GM21367 (cell line): Measurements from ENCODE around the gene PFKFB4.

ENCODE experiments used
- ATAC-seq: cut with Tn5 transposase; IDR thresholded peaks from one replicate; pipeline ENCODE4 v1.9.1; 2021; ENCODE audit not compliant: unreplicated experiment

PFKFB4 gene

GRCh38 chr3:48585411-48585810, 28.8 kb upstream of the PFKFB4 start:
- no peak for ATAC-seq

GRCh38 chr3:48584836-48585235, 28.2 kb upstream of the PFKFB4 start:
- ATAC-seq: no peak

- ATAC-seq: no peak
Measured at GRCh38 chr3:48581621-48582481, 25.2 kb upstream of the PFKFB4 start.

GRCh38 chr3:48576647-48577046, 20.0 kb upstream of the PFKFB4 start:
- ATAC-seq: no peak

GRCh38 chr3:48575366-48575765, 18.8 kb upstream of the PFKFB4 start:
- no peak for ATAC-seq

- no peak for ATAC-seq
Measured at GRCh38 chr3:48573973-48574585, 17.5 kb upstream of the PFKFB4 start.

- ATAC-seq: no peak
Measured at GRCh38 chr3:48572517-48572916, 15.9 kb upstream of the PFKFB4 start.

- ATAC-seq: no peak
Measured at GRCh38 chr3:48571938-48572337, 15.3 kb upstream of the PFKFB4 start.

- no peak for ATAC-seq
Measured at GRCh38 chr3:48569808-48570450, 13.3 kb upstream of the PFKFB4 start.

GRCh38 chr3:48569400-48569799, 12.8 kb upstream of the PFKFB4 start:
- ATAC-seq: no peak

GRCh38 chr3:48568476-48568875, 11.9 kb upstream of the PFKFB4 start:
- ATAC-seq: no peak

- no peak for ATAC-seq
Measured at GRCh38 chr3:48567500-48567899, 10.9 kb upstream of the PFKFB4 start.

GRCh38 chr3:48567090-48567489, 10.5 kb upstream of the PFKFB4 start:
- no peak for ATAC-seq

- ATAC-seq: no peak
Measured at GRCh38 chr3:48566401-48566760, 9.8 kb upstream of the PFKFB4 start.

- no peak for ATAC-seq
Measured at GRCh38 chr3:48565591-48566400, 9.2 kb upstream of the PFKFB4 start.

GRCh38 chr3:48565186-48565585, 8.6 kb upstream of the PFKFB4 start:
- no peak for ATAC-seq

GRCh38 chr3:48564667-48565066, 8.1 kb upstream of the PFKFB4 start:
- ATAC-seq: no peak

GRCh38 chr3:48564022-48564421, 7.4 kb upstream of the PFKFB4 start:
- ATAC-seq: no peak

GRCh38 chr3:48563382-48563918, 6.8 kb upstream of the PFKFB4 start, which contains the start of gene UCN2:
Gene UCN2 (minus strand): TSS chr3:48563781. CDS start chr3:48563124, 657 bp downstream.
- ATAC-seq: no peak

GRCh38 chr3:48562367-48563095, 5.9 kb upstream of the PFKFB4 start:
- ATAC-seq: no peak
